Neutrophil (primary cell): ENCODE measurements around the gene TNIP1.
A peak's percentile ranks its signal among the peaks of the same experiment; 100 is the strongest.

Source experiments
- H3K27ac ChIP-seq: fragments of 200-600 bp; sonication (generic); 2 replicates; pipeline ENCODE4 v1.5.1; 2016; ENCODE audit warnings: mild to moderate bottlenecking, moderate library complexity
- H3K27me3 ChIP-seq: fragments of 200-600 bp; sonication (generic); 2 replicates; pipeline ENCODE4 v1.6.0; 2016; ENCODE audit warnings: mild to moderate bottlenecking
- H3K36me3 ChIP-seq: fragments of 200-600 bp; sonication (generic); 2 replicates; pipeline ENCODE4 v1.5.1; 2017
- H3K4me1 ChIP-seq, 2 experiments: fragments of 200-600 bp in 1 of 2; sonication (generic) in 1 of 2; 1 replicate in 1 of 2; 2 replicates in 1 of 2; pipeline versions ENCODE4 v1.5.1 to v1.6.1; 2013 to 2016; ENCODE audit warnings: low read depth in 1 of 2, low read length in 1 of 2, mild to moderate bottlenecking in 1 of 2, moderate library complexity in 1 of 2; ENCODE audit not compliant: control insufficient read depth in 1 of 2, insufficient read depth in 1 of 2
- H3K4me3 ChIP-seq, 2 experiments: fragments of 200-600 bp in 1 of 2; sonication (generic) in 1 of 2; 1 replicate in 1 of 2; 2 replicates in 1 of 2; pipeline ENCODE4 v1.5.1; 2013 to 2016; ENCODE audit warnings: low read depth in 1 of 2, low read length in 1 of 2, mild to moderate bottlenecking in 1 of 2, moderate library complexity in 1 of 2
- H3K9me3 ChIP-seq: fragments of 200-600 bp; sonication (generic); 2 replicates; pipeline ENCODE4 v1.5.1; 2016
- CTCF ChIP-seq: fragments of 200-600 bp; sonication (generic); IDR thresholded peaks from 2 replicates; pipeline ENCODE4 v1.5.1; 2016; ENCODE audit warnings: antibody characterized with exemption

TNIP1 gene

GRCh38 chr5:151080613-151081430 lies at the start of gene TNIP1:
TNIP1 (minus strand) TSS chr5:151081034; CDS start chr5:151065095, 15,939 bp downstream.
- Histone ChIP-seq H3K4me3 (peak within 1 kb of the TSS; percentile 96 to 97), H3K9me3 (no peaks in the 10 kb centered on the region), H3K4me1 (peaks cover 75 to 76% of the 10 kb centered on the region in 2 experiments), H3K27ac (peak within 1 kb of the TSS; percentile 100), H3K36me3 (peaks cover 22% of the 10 kb centered on the region), H3K27me3 (no peaks in the 10 kb centered on the region)
- TF ChIP-seq CTCF: peak; percentile 36

- Histone ChIP-seq H3K4me3 (no peak overlapping the region), H3K9me3 (no peaks in the 10 kb centered on the region), H3K36me3 (peaks cover 43% of the 10 kb centered on the region), H3K27ac (no peak overlapping the region), H3K27me3 (no peaks in the 10 kb centered on the region), H3K4me1 (peaks cover 47 to 58% of the 10 kb centered on the region in 2 experiments)
- TF ChIP-seq CTCF: no peak
Observed at GRCh38 chr5:151130235-151130921, 49.5 kb upstream of the TNIP1 start.

- peaks cover 49 to 58% of the 10 kb centered on the region in 2 experiments for H3K4me1 ChIP-seq
- no peak overlapping the region for H3K4me3 ChIP-seq
- no peaks in the 10 kb centered on the region for H3K9me3 ChIP-seq
- H3K27me3 ChIP-seq: no peaks in the 10 kb centered on the region
- peaks cover 34% of the 10 kb centered on the region for H3K36me3 ChIP-seq
- no peak for TF ChIP-seq CTCF
- no peak overlapping the region for H3K27ac ChIP-seq
Observed at GRCh38 chr5:151128817-151129216, 48.0 kb upstream of the TNIP1 start.

GRCh38 chr5:151127926-151128325 lies 47.1 kb upstream of the TNIP1 start:
- Histone ChIP-seq H3K36me3 (peaks cover 40% of the 10 kb centered on the region), H3K4me1 (peaks cover 40 to 53% of the 10 kb centered on the region in 2 experiments), H3K4me3 (no peak overlapping the region), H3K27ac (peak overlapping the region; percentile 18), H3K27me3 (no peaks in the 10 kb centered on the region), H3K9me3 (no peaks in the 10 kb centered on the region)
- TF ChIP-seq CTCF: no peak

- peak; percentile 87 for TF ChIP-seq CTCF
- Histone ChIP-seq H3K27me3 (no peaks in the 10 kb centered on the region), H3K36me3 (peaks cover 57% of the 10 kb centered on the region), H3K4me3 (peak overlapping the region; percentile 21 to 44), H3K27ac (peak overlapping the region; percentile 86), H3K9me3 (no peaks in the 10 kb centered on the region), H3K4me1 (peaks cover 23 to 36% of the 10 kb centered on the region in 2 experiments)
Observed at GRCh38 chr5:151126199-151126645, 45.4 kb upstream of the TNIP1 start.
